Ishikawa (cell line): ENCODE data around the gene CTDSPL2.
A peak's percentile ranks its signal among the peaks of the same experiment; 100 is the strongest.

ENCODE experiments used
- CEBPB ChIP-seq: IDR thresholded peaks from 2 replicates; pipeline ENCODE4 v1.6.1; 2012
- CREB1 ChIP-seq: IDR thresholded peaks from 2 replicates; pipeline ENCODE4 v1.6.1; 2012; ENCODE audit warnings: low read depth
- EGR1 ChIP-seq: IDR thresholded peaks from 2 replicates; pipeline ENCODE4 v1.6.1; 2012
- EP300 ChIP-seq: IDR thresholded peaks from 2 replicates; pipeline ENCODE4 v1.6.1; 2012; ENCODE audit warnings: borderline replicate concordance
- FOXM1 ChIP-seq: IDR thresholded peaks from 2 replicates; pipeline ENCODE4 v1.6.1; 2012; ENCODE audit warnings: low read depth, borderline replicate concordance
- MAX ChIP-seq: IDR thresholded peaks from 2 replicates; pipeline ENCODE4 v1.6.1; 2012
- NFIC ChIP-seq: IDR thresholded peaks from 2 replicates; pipeline ENCODE4 v1.6.1; 2012
- RAD21 ChIP-seq: IDR thresholded peaks from 2 replicates; pipeline ENCODE4 v1.6.1; 2012; ENCODE audit warnings: low read depth
- REST ChIP-seq: IDR thresholded peaks from 2 replicates; pipeline ENCODE4 v1.6.1; 2012; ENCODE audit warnings: low read depth, mild to moderate bottlenecking
- TAF1 ChIP-seq: IDR thresholded peaks from 2 replicates; pipeline ENCODE4 v1.6.1; 2012; ENCODE audit warnings: low read depth, mild to moderate bottlenecking
- TCF12 ChIP-seq: IDR thresholded peaks from 2 replicates; pipeline ENCODE4 v1.6.1; 2012; ENCODE audit warnings: low read depth
- TEAD4 ChIP-seq: IDR thresholded peaks from 2 replicates; pipeline ENCODE4 v1.6.1; 2012
- USF1 ChIP-seq: IDR thresholded peaks from 2 replicates; pipeline ENCODE4 v1.6.1; 2012
- YY1 ChIP-seq: IDR thresholded peaks from 2 replicates; pipeline ENCODE4 v1.6.1; 2012; ENCODE audit warnings: low read depth
- ZBTB7A ChIP-seq: IDR thresholded peaks from 2 replicates; pipeline ENCODE4 v1.6.1; 2012; ENCODE audit warnings: low read depth

The CTDSPL2 gene

GRCh38 chr15:44535523-44536301, 108.3 kb downstream of the CTDSPL2 start:
- TF ChIP-seq TCF12 (no peak), YY1 (no peak), FOXM1 (no peak), CREB1 (no peak), TEAD4 (no peak), EGR1 (no peak), TAF1 (no peak), MAX (no peak), ZBTB7A (no peak), EP300 (no peak), RAD21 (no peak), NFIC (no peak), USF1 (no peak)

- TF ChIP-seq CREB1, result no peak
- 0 out of 2 replicates have a peak, but pooled peaks have one; percentile 35 for TF ChIP-seq TEAD4
- TF ChIP-seq EP300, result no peak
- peak; percentile 81 for TF ChIP-seq MAX
- peak; percentile 43; the same call in 1 of the 2 replicates for TF ChIP-seq TAF1
- TF ChIP-seq CEBPB, result no peak
- TF ChIP-seq NFIC, result no peak
- TF ChIP-seq ZBTB7A, result peak; percentile 64; the same call in 1 of the 2 replicates
- TF ChIP-seq RAD21, result no peak
- TF ChIP-seq TCF12, result peak; percentile 52
- no peak for TF ChIP-seq FOXM1
- 0 out of 2 replicates have a peak, but pooled peaks have one; percentile 8 for TF ChIP-seq USF1
- TF ChIP-seq EGR1, result no peak
- TF ChIP-seq YY1, result peak; percentile 85
- peak; percentile 21; the same call in 1 of the 2 replicates for TF ChIP-seq REST
These were observed 109.0 kb downstream of the CTDSPL2 start for GRCh38 chr15:44536302-44536961.

- TF ChIP-seq TAF1 (peak; percentile 91), TEAD4 (0 out of 2 replicates have a peak, but pooled peaks have one; percentile 29), CEBPB (no peak), CREB1 (peak; percentile 30; the same call in 1 of the 2 replicates), USF1 (peak; percentile 17; the same call in 1 of the 2 replicates), YY1 (peak; percentile 84), TCF12 (no peak; the same call in 1 of the 2 replicates), MAX (peak; percentile 88)
These were observed 109.7 kb downstream of the CTDSPL2 start, which contains the start of gene EIF3J for GRCh38 chr15:44536962-44537734. Gene EIF3J, plus strand, starts transcription at chr15:44537147. Its CDS starts 48 bp downstream, at chr15:44537195.

- TF ChIP-seq USF1 (no peak), CREB1 (no peak), REST (no peak), EP300 (no peak), TAF1 (no peak), MAX (no peak), TEAD4 (no peak), FOXM1 (no peak), CEBPB (no peak), RAD21 (no peak), ZBTB7A (no peak), NFIC (no peak), EGR1 (no peak), YY1 (no peak), TCF12 (no peak)
These were observed 110.4 kb downstream of the CTDSPL2 start for GRCh38 chr15:44537735-44538240.
